Epithelial cell of esophagus (primary cell): ENCODE data around the gene TIMM9.
"Not testable (repeated sequence)": the region's sequence is repeated elsewhere in the genome, so short reads cannot be mapped to it uniquely, and the experiment has no call there.

Experiments used
- DNase-seq: peaks from one replicate; pipeline ENCODE4 v3.0.0; 2010; ENCODE audit warnings: low read depth
- H3K4me3 ChIP-seq: 2 replicates; pipeline ENCODE4 v1.5.1; 2011; ENCODE audit warnings: mild to moderate bottlenecking, low read length, control low read depth
- TF ChIP-seq, protein P1 (sequence below): IDR thresholded peaks from 2 replicates; pipeline ENCODE4 v1.5.1; 2011; ENCODE audit warnings: low read depth, mild to moderate bottlenecking, low read length, control low read depth, inconsistent platforms; ENCODE audit not compliant: insufficient read depth; ENCODE audit errors: missing control alignments

The TIMM9 gene

DNA sequence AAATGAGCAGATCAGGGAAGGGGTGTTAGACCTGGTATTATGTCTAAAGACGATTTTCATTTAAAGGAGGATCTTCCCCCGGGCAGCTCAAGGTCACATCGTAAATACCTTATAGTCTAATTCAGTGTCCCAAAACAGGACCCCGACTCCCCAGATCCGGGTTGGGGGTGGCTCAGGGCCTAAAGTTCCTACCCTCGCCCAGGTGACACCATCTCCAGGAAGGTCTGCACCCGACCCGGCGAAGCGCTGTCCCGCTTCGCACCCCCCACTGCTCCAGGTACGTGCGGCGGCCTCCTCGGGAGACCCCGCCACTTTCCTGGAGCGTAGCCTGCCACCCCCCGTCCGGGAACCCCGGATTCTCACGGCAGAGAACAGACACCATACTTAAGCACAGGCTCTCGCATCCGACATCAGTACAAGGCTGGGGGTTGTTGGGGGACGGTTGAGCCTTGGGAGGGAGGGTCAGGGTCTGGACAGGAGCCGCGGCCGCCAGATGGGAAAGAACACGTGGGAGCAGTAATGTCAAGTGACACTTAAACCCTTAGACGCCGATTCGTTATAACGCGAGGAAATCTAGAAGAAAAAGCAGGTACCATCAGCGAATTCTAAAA is 556 bp downstream of the TIMM9 start:
- peak; percentile 59 for DNase-seq
- H3K4me3 ChIP-seq: peak overlapping the region; percentile 91
- TF ChIP-seq, protein P1, sequence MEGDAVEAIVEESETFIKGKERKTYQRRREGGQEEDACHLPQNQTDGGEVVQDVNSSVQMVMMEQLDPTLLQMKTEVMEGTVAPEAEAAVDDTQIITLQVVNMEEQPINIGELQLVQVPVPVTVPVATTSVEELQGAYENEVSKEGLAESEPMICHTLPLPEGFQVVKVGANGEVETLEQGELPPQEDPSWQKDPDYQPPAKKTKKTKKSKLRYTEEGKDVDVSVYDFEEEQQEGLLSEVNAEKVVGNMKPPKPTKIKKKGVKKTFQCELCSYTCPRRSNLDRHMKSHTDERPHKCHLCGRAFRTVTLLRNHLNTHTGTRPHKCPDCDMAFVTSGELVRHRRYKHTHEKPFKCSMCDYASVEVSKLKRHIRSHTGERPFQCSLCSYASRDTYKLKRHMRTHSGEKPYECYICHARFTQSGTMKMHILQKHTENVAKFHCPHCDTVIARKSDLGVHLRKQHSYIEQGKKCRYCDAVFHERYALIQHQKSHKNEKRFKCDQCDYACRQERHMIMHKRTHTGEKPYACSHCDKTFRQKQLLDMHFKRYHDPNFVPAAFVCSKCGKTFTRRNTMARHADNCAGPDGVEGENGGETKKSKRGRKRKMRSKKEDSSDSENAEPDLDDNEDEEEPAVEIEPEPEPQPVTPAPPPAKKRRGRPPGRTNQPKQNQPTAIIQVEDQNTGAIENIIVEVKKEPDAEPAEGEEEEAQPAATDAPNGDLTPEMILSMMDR: no peak

DNA sequence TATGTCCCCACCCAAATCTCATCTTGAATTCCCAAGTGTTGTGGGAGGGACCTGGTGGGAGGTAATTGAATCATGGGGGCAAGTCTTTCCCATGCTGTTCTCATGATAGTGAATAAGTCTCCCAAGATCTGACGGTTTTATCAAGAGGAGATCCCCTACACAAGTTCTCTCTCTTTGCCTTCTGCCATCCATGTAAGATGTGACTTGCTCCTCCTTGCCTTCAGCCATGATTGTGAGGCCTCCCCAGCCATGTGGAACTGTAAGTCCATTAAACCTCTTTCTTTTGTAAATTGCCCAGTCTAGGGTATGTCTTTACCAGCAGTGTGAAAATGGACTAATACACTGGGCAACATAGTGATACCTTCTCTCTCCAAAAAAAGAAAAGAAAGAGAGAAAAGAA is 10.4 kb downstream of the TIMM9 start:
- not testable (repeated sequence) for H3K4me3 ChIP-seq, DNase-seq

DNA sequence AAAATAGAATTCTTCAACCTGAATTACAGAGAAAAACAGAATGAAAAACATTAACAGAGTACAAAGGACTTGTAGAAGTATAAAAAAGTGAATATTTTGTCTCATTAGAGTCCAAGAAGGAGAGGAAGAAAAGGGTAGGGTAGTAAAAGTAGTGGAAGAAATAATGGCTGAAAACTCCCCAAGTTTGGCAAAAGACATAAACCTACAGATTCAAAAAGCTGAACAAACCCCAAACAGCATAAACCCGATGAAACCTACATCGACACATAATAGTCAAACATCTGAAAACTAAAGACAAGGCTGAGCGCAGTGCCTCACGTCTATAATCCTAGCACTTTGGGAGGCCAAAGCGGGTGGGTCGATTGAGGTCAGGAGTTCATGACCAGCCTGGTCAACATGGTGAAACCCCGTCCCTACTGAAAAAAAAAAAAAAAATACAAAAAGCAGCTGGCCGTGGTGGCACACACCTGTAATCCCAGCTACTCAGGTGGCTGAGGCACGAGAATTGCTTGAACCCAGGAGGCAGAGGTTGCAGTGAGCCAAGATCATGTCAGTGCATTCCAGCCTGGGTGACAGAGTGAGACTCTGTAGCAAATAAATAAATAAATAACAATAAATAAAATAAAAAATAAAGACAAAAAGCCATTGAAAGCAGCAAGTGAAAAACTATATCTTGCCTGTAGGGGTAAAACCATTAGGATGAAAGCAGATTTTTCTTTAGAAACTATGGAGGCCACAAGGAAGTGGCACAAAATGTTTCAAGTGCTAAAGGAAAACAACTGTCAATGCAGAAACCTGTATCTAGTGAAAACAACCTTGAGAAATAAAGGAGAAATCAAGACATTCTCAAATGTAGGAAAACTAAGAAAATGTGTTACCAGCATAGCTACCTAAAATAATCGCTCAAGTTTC is 11.4 kb downstream of the TIMM9 start:
- H3K4me3 ChIP-seq: no peak overlapping the region
- TF ChIP-seq, protein P1: no peak
- DNase-seq: no peak

DNA sequence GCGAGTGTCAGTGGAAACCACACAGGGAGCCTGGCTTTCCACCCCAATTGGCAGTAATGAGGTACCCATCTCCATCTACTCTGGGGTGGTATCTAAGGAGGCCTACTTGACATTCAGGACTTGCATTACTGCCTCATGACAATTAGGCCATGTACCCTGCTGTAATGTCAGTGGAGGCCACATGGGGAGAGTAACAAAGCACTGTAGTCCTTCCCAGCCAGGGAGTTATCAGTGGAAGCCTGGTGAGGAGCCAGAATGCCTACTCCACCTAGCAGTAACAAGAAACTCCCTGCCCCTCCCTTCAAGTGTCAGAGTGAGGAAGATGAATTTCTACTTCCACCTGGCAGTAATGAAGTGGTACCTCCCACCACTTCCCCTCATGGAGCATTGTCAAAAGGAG is 12.5 kb downstream of the TIMM9 start:
- peak; percentile 8 for DNase-seq
- TF ChIP-seq, protein P1: peak; percentile 13
- no peak overlapping the region for H3K4me3 ChIP-seq

DNA sequence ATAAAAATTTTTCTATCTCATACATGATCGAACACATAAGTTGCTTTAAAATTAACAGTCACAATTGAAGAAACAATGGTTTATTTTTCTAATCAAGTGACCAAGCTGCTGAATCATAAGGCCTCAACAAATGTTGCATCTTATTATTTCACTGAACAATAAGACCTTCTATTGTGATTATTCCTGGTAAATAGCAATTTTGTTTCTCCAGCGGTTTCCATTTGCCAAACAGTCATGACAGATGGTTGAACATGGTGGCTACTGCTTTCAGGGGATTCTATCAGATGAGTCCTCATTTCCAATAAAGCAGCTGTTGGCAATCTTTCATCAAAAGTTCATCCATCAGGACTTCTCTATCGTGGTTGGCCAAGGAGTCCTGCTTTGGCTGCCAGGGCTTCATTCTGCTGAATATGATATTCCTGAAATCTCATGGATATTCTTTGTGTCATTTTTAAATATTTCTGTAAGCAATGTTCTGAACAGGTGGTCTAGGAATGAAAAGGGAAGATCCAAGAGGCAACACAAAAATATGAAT is 18.6 kb downstream of the TIMM9 start:
- no peak overlapping the region for H3K4me3 ChIP-seq
- DNase-seq: no peak
- TF ChIP-seq, protein P1: no peak

DNA sequence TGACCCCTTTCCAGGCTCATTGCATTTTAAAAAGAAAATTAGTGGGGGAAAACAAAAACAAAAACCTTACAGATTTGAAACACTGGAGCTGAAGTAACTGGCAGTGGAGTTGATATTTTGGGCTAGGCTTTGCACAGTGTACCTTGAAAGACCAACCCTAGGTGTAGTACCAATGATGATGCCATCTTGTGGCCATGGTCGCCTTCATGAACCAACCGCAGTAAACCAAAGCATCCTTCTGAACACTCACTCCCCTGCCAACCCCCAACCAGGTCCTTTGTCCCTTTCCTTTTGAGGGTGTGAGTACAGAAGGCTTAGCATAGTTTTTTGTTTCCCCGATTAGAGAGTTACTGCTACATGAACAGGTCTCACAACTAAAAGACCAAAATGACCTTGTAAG is 25.7 kb downstream of the TIMM9 start:
- TF ChIP-seq, protein P1: peak; percentile 25
- H3K4me3 ChIP-seq: no peak overlapping the region
- peak; percentile 13 for DNase-seq

DNA sequence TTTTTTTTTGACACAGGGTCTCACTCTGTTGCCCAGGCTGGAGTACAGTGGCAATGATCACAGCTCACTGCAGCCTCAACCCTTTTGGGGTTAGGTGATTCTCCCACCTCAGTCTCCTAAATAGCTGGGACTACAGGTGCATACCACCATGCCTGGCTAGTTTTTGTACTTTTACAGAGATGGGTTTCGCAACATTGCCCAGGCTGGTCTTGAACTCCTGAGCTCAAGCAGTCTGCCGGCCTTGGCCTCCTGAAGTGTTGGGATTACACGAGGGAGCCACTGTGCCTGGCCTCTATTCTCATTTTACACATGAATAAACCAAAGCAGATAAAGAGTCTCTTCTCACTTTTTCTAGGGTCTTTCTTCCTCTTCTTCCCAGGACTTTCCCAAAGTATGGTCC is 28.4 kb downstream of the TIMM9 start:
- TF ChIP-seq, protein P1: no peak
- no peak overlapping the region for H3K4me3 ChIP-seq
- DNase-seq: no peak
